Right renal cortex interstitium (tissue), 3 donors: ENCODE data around the gene FAM25C. TPM values are rescaled to one million over a fixed set of nuclear protein-coding genes. Genes with fewer than 3 reads are reported as not detected.
"Not testable (repeated sequence)": the region's sequence is repeated elsewhere in the genome, so short reads cannot be mapped to it uniquely, and the experiment has no call there.

Experiments used
- DNase-seq, 3 donors: peaks; one replicate each; pipeline ENCODE4 v3.0.0-alpha.2; 2013; ENCODE audit warnings: low read depth in 3 of 3, low spot score in 2 of 3
- polyA plus RNA-seq, 3 donors: library from polyadenylated mRNA; unstranded; fragments of 120-200 nt; gene quantifications; one replicate each; pipeline ENCODE4 v1.2.1, GENCODE V29; 2013; ENCODE audit not compliant: insufficient read length in 3 of 3

The FAM25C gene
- not detected for polyA plus RNA-seq

GRCh38 chr10:47999691-48000090 lies at the start of gene FAM25C:
TSS of gene FAM25C (minus strand) at chr10:47999791. CDS start at chr10:47999765, 26 bp downstream.
- not testable (repeated sequence) for DNase-seq

GRCh38 chr10:48044557-48044956 lies 45.0 kb upstream of the FAM25C start:
- not testable (repeated sequence) for DNase-seq

GRCh38 chr10:48031390-48031789 lies 31.8 kb upstream of the FAM25C start:
- DNase-seq = not testable (repeated sequence)

- DNase-seq = not testable (repeated sequence)
Measured at GRCh38 chr10:48002306-48002705, 2.7 kb upstream of the FAM25C start.

- DNase-seq = not testable (repeated sequence)
Measured at GRCh38 chr10:47994045-47994444, 5.5 kb downstream of the FAM25C start.

- not testable (repeated sequence) for DNase-seq
Measured at GRCh38 chr10:47992560-47992959, 7.0 kb downstream of the FAM25C start.

- not testable (repeated sequence) for DNase-seq
Measured at GRCh38 chr10:47991706-47992105, 7.9 kb downstream of the FAM25C start.

- DNase-seq = not testable (repeated sequence)
Measured at GRCh38 chr10:47990097-47990496, 9.5 kb downstream of the FAM25C start.

GRCh38 chr10:47989542-47989950 lies 10.0 kb downstream of the FAM25C start:
- not testable (repeated sequence) for DNase-seq

GRCh38 chr10:47988718-47989541 lies 10.7 kb downstream of the FAM25C start:
- not testable (repeated sequence) for DNase-seq

GRCh38 chr10:47987952-47988351 lies 11.6 kb downstream of the FAM25C start:
- not testable (repeated sequence) for DNase-seq

GRCh38 chr10:47986413-47987230 lies 13.0 kb downstream of the FAM25C start:
- DNase-seq = peak in 1 of 3 donors; percentile 2

- DNase-seq = not testable (repeated sequence)
Measured at GRCh38 chr10:47975409-47975808, 24.2 kb downstream of the FAM25C start.

- not testable (repeated sequence) for DNase-seq
Measured at GRCh38 chr10:47973131-47973530, 26.5 kb downstream of the FAM25C start.

GRCh38 chr10:47972077-47972476 lies 27.5 kb downstream of the FAM25C start:
- not testable (repeated sequence) for DNase-seq

GRCh38 chr10:47971598-47971997 lies 28.0 kb downstream of the FAM25C start:
- DNase-seq = not testable (repeated sequence)

GRCh38 chr10:47970047-47970446 lies 29.5 kb downstream of the FAM25C start:
- not testable (repeated sequence) for DNase-seq

GRCh38 chr10:47968988-47969387 lies 30.6 kb downstream of the FAM25C start:
- not testable (repeated sequence) for DNase-seq

GRCh38 chr10:47964280-47965063 lies 35.1 kb downstream of the FAM25C start:
- DNase-seq = not testable (repeated sequence)

- DNase-seq = not testable (repeated sequence)
Measured at GRCh38 chr10:47962785-47963184, 36.8 kb downstream of the FAM25C start.
